HS-27A (cell line): ENCODE data around the gene USP30.

Experiments
- DNase-seq: peaks from one replicate; pipeline ENCODE4 v3.0.0-alpha.2; 2012; ENCODE audit warnings: low read depth, missing footprints

Gene USP30

GRCh38 chr12:109127533-109128242, 75.3 kb downstream of the USP30 start:
- DNase-seq, result no peak

GRCh38 chr12:109130297-109131153, 78.1 kb downstream of the USP30 start:
- no peak for DNase-seq

- DNase-seq, result no peak
Measured at GRCh38 chr12:109131154-109132050, 79.0 kb downstream of the USP30 start.

- no peak for DNase-seq
Measured at GRCh38 chr12:109134186-109134917, 82.0 kb downstream of the USP30 start.

GRCh38 chr12:109137055-109137454, 84.7 kb downstream of the USP30 start:
- DNase-seq, result no peak
